Endothelial cell of coronary artery (primary cell): ENCODE data around the gene TSPY9. TPM values are rescaled to one million over a fixed set of nuclear protein-coding genes. Genes with fewer than 3 reads are reported as not detected.

ENCODE experiments used
- total RNA-seq: library from RNA; depleted of rRNA; stranded (reverse); fragments of >200 nt; gene quantifications from 2 replicates; pipeline ENCODE4 v1.2.3, GENCODE V29; 2014

TSPY9 gene, protein sequence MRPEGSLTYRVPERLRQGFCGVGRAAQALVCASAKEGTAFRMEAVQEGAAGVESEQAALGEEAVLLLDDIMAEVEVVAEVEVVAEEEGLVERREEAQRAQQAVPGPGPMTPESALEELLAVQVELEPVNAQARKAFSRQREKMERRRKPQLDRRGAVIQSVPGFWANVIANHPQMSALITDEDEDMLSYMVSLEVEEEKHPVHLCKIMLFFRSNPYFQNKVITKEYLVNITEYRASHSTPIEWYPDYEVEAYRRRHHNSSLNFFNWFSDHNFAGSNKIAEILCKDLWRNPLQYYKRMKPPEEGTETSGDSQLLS
- total RNA-seq, result not detected in 2 replicates

DNA sequence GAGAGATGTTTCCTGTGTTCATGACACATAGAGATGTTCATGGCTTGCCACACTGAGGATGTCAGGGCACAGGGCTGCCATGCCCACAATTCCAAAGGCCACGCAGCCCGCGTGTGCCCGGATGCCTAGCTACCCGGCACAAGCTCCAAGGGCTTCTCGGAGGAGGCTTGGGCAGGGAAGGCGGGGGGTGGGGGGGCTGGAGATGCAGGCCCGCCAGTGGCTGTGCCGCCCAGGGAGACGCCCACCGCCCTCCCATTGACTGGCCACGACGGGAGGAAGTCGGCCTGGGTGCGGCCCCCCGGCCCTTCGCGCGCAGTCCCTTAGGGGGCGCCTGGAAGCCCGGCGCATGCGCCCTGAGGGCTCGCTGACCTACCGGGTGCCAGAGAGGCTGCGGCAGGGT lies at the start of gene TSPY9:
TSPY9 (plus strand) TSS at position 301 of the 400 bp plus-strand sequence; CDS start at position 347, 46 bp downstream.

DNA sequence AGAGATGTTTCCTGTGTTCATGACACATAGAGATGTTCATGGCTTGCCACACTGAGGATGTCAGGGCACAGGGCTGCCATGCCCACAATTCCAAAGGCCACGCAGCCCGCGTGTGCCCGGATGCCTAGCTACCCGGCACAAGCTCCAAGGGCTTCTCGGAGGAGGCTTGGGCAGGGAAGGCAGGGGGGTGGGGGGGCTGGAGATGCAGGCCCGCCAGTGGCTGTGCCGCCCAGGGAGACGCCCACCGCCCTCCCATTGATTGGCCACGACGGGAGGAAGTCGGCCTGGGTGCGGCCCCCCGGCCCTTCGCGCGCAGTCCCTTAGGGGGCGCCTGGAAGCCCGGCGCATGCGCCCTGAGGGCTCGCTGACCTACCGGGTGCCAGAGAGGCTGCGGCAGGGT lies 20.4 kb upstream of the TSPY9 start, which contains the start of gene TSPY1:
TSPY1 (plus strand) TSS at position 301 of the 400 bp plus-strand sequence; CDS start at position 347, 46 bp downstream.

DNA sequence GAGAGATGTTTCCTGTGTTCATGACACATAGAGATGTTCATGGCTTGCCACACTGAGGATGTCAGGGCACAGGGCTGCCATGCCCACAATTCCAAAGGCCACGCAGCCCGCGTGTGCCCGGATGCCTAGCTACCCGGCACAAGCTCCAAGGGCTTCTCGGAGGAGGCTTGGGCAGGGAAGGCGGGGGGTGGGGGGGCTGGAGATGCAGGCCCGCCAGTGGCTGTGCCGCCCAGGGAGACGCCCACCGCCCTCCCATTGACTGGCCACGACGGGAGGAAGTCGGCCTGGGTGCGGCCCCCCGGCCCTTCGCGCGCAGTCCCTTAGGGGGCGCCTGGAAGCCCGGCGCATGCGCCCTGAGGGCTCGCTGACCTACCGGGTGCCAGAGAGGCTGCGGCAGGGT lies 40.5 kb downstream of the TSPY9 start, which contains the start of gene TSPY10:
TSPY10 (plus strand) TSS at position 301 of the 400 bp plus-strand sequence; CDS start at position 347, 46 bp downstream.

Other genes with a start within 250 kb of the TSPY9 start
- not detected in 2 replicates for gene TSPY4, start 149.8 kb upstream of the TSPY9 start, total RNA-seq
- not detected in 2 replicates for gene TSPY8, start 129.5 kb upstream of the TSPY9 start, total RNA-seq
- gene TSPY3, start 88.8 kb upstream of the TSPY9 start, total RNA-seq, result not detected in 2 replicates
- not detected in 2 replicates for gene TSPY1, start 20.3 kb upstream of the TSPY9 start, total RNA-seq
- not detected in 2 replicates for gene TSPY10, start 40.6 kb downstream of the TSPY9 start, total RNA-seq